ENCODE data around the gene SLC39A5. TPM values are rescaled to one million over a fixed set of nuclear protein-coding genes. Genes with fewer than 3 reads are reported as not detected.

The SLC39A5 gene
- total RNA-seq (2022; extraction: Qiagen RNA extraction; ENCODE audit: low read depth) = 0.34 TPM in 1 of 5 replicates, not detected in the others

GRCh38 chr12:56229916-56230431 is at the start of gene SLC39A5:
Gene SLC39A5, plus strand, starts transcription at chr12:56230051. Its CDS starts 1,224 bp downstream, at chr12:56231275.

DNA sequence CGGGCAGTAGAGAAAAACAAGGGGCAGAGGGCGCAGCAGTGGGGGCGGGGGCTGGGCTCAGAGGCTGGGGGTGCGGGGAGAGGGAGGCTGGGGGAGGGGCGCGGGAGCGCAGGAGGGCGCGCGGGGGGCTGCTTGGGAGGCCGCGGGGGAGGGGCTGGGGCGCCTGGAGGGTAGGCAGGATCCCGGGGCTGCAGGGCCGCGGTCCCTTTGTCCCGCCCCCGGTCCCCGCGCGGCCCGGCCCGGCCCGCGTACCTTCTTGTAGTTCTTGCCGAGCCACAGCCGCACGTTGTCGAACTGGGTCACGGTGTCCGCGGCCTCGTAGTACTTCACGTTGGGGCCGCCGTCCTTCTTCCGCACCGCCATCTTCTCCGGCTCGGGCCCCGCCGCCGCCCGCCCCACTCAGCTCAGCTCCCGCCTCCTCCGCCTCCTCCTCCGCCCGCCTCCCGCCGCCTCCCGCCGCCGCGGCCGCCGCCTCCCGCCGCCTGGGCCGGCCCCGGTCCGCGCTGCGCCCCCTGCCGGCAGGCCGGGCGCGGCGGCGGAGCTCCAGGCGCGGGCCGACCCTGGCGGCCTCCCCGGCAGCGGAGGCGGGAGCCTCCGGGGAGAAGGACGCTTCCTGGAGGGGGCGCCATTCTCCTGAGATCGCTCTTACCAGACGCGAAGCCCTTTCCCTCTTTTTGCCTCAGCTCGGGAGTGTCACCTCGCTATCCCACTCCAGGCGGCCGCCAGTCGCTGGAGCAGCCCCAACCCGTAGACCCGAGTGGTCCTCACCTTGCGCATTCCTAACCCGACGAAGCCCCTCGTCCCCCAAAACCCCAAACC is 40.5 kb upstream of the SLC39A5 start, which contains the start of gene SMARCC2:
Gene SMARCC2, minus strand, starts transcription at position 385 of the 819 bp plus-strand sequence. Its CDS starts 22 bp downstream, at position 363.

GRCh38 chr12:56221757-56222530 is 7.9 kb upstream of the SLC39A5 start, which contains the start of gene RNF41:
Gene RNF41, minus strand, starts transcription at chr12:56221922. Its CDS starts 7,875 bp downstream, at chr12:56214047.

DNA sequence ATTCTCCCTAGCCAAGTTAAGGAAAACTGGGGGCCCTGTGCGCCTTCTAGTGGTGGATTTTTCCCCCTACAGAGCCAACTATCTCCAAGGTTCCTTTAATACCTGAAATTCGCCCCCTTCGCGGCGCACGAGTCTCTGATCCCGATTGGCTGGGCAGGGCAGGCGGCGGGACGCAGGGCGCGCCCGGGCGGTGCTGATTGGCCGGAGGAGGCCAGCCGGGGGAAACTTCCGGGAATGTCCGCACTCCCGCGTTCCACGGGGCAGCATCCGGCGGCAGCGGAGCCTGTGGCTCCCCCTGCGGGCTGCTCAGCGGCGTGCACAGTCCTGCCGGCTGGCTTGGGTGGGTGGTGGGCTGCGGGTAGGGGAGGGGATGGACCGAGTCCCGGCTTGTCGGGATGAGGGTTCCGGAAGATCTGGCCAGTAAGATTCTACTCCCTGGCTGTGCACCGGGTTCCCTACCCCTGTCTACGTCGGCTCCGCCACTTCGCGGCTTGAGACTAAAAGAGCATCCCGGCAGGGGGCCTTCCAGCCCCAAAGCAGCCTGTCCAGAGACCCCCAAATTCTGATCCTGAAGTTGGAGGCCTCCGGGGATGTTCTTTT is 5.6 kb upstream of the SLC39A5 start, which contains the start of gene NABP2:
Gene NABP2, plus strand, starts transcription at position 241 of the 600 bp plus-strand sequence. CDS start 515 bp downstream, outside the sequence.

GRCh38 chr12:56258068-56258819 is 28.4 kb downstream of the SLC39A5 start, which contains the start of gene ANKRD52:
Gene ANKRD52, minus strand, starts transcription at chr12:56258384. Its CDS starts 115 bp downstream, at chr12:56258269.

DNA sequence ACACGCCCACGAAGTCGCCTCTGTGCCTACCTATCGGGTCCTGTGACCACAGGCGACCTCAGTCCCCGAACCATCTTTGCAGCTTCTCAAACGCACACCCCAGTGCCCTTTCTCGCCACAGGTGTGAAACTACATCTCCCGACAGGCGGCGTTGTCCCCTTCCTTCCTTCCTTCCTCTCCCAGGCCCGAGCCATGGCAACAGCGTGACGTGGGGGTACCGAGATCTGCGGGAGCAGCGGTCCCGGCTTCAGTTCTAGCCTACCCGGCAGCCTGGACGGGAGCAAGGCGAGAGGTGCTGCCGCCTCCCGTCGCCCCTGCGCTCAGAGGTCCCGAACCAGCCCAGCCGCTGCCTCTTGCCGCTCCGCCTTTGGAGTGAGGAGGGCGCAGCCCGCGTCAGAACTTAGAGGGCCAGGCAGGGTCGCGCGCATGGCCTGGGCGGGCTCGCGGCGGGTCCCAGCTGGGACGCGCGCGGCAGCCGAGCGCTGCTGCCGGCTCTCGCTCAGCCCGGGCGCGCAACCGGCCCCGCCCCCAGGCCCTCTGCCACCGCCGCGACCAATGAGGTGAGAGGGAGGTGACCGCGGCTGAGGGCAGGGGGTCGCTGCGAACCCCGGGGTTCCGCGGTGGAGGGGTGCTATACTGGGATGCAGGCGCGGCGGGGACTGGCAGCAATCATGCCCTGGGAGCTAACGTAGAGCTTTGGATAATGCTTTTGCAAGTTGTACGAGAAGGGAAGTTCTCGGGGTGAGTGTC is 37.0 kb downstream of the SLC39A5 start, which contains the start of gene COQ10A:
Gene COQ10A, plus strand, starts transcription at position 250 of the 750 bp plus-strand sequence. Its CDS starts 177 bp downstream, at position 427.

Other genes starting within 250 kb of the SLC39A5 start
- gene SUOX, start 232.8 kb upstream of the SLC39A5 start, total RNA-seq (2022; extraction: Qiagen RNA extraction; ENCODE audit: low read depth) = 7.5 to 9.4 TPM (median 9.2 TPM) in 5 replicates
- gene IKZF4, start 209.0 kb upstream of the SLC39A5 start, total RNA-seq (2022; extraction: Qiagen RNA extraction; ENCODE audit: low read depth) = 1.7 to 3.9 TPM (median 2.9 TPM) in 5 replicates
- gene RPS26, start 188.1 kb upstream of the SLC39A5 start, total RNA-seq (2022; extraction: Qiagen RNA extraction; ENCODE audit: low read depth) = 700 to 893 TPM (median 717 TPM) in 5 replicates
- 0.95 to 3.0 TPM (median 1.4 TPM) in 5 replicates for gene ERBB3, start 149.9 kb upstream of the SLC39A5 start, total RNA-seq (2022; extraction: Qiagen RNA extraction; ENCODE audit: low read depth)
- gene PA2G4, start 125.5 kb upstream of the SLC39A5 start, total RNA-seq (2022; extraction: Qiagen RNA extraction; ENCODE audit: low read depth) = 283 to 329 TPM (median 289 TPM) in 5 replicates
- 5,218 to 5,761 TPM (median 5,566 TPM) in 5 replicates for gene RPL41, start 113.4 kb upstream of the SLC39A5 start, total RNA-seq (2022; extraction: Qiagen RNA extraction; ENCODE audit: low read depth)
- 2.4 to 3.6 TPM (median 2.6 TPM) in 5 replicates for gene ZC3H10, start 111.8 kb upstream of the SLC39A5 start, total RNA-seq (2022; extraction: Qiagen RNA extraction; ENCODE audit: low read depth)
- 63.1 to 68.1 TPM (median 65.7 TPM) in 5 replicates for gene ESYT1, start 101.8 kb upstream of the SLC39A5 start, total RNA-seq (2022; extraction: Qiagen RNA extraction; ENCODE audit: low read depth)
- gene MYL6B, start 77.5 kb upstream of the SLC39A5 start, total RNA-seq (2022; extraction: Qiagen RNA extraction; ENCODE audit: low read depth) = 72.9 to 93.3 TPM (median 80.4 TPM) in 5 replicates
- 2,118 to 2,979 TPM (median 2,161 TPM) in 5 replicates for gene MYL6, start 71.7 kb upstream of the SLC39A5 start, total RNA-seq (2022; extraction: Qiagen RNA extraction; ENCODE audit: low read depth)
- 27.3 to 35.8 TPM (median 34.5 TPM) in 5 replicates for gene SMARCC2, start 40.6 kb upstream of the SLC39A5 start, total RNA-seq (2022; extraction: Qiagen RNA extraction; ENCODE audit: low read depth)
- gene RNF41, start 8.1 kb upstream of the SLC39A5 start, total RNA-seq (2022; extraction: Qiagen RNA extraction; ENCODE audit: low read depth) = 20.0 to 27.0 TPM (median 24.3 TPM) in 5 replicates
- gene NABP2, start 5.7 kb upstream of the SLC39A5 start, total RNA-seq (2022; extraction: Qiagen RNA extraction; ENCODE audit: low read depth) = 53.0 to 66.2 TPM (median 57.4 TPM) in 5 replicates
- gene ANKRD52, start 28.3 kb downstream of the SLC39A5 start, total RNA-seq (2022; extraction: Qiagen RNA extraction; ENCODE audit: low read depth) = 37.2 to 45.2 TPM (median 43.7 TPM) in 5 replicates
- 16.2 to 17.4 TPM (median 17.0 TPM) in 5 replicates for gene COQ10A, start 36.9 kb downstream of the SLC39A5 start, total RNA-seq (2022; extraction: Qiagen RNA extraction; ENCODE audit: low read depth)
- gene CS, start 70.3 kb downstream of the SLC39A5 start, total RNA-seq (2022; extraction: Qiagen RNA extraction; ENCODE audit: low read depth) = 153 to 169 TPM (median 159 TPM) in 5 replicates
- gene CNPY2, start 85.9 kb downstream of the SLC39A5 start, total RNA-seq (2022; extraction: Qiagen RNA extraction; ENCODE audit: low read depth) = 115 to 162 TPM (median 149 TPM) in 5 replicates
- 13.1 to 19.3 TPM (median 15.9 TPM) in 5 replicates for gene PAN2, start 103.9 kb downstream of the SLC39A5 start, total RNA-seq (2022; extraction: Qiagen RNA extraction; ENCODE audit: low read depth)
- 0.21 to 0.70 TPM (median 0.49 TPM) in 4 of 5 replicates, not detected in the other for gene IL23A, start 108.8 kb downstream of the SLC39A5 start, total RNA-seq (2022; extraction: Qiagen RNA extraction; ENCODE audit: low read depth)
- 9.8 to 13.2 TPM (median 11.6 TPM) in 5 replicates for gene STAT2, start 130.1 kb downstream of the SLC39A5 start, total RNA-seq (2022; extraction: Qiagen RNA extraction; ENCODE audit: low read depth)
- gene APOF, start 132.8 kb downstream of the SLC39A5 start, total RNA-seq (2022; extraction: Qiagen RNA extraction; ENCODE audit: low read depth) = not detected in 5 replicates
- gene TIMELESS, start 219.4 kb downstream of the SLC39A5 start, total RNA-seq (2022; extraction: Qiagen RNA extraction; ENCODE audit: low read depth) = 32.5 to 39.5 TPM (median 35.5 TPM) in 5 replicates
- gene MIP, start 224.6 kb downstream of the SLC39A5 start, total RNA-seq (2022; extraction: Qiagen RNA extraction; ENCODE audit: low read depth) = 0.14 TPM in 1 of 5 replicates, not detected in the others
- 1.7 to 2.0 TPM (median 1.9 TPM) in 5 replicates for gene SPRYD4, start 238.5 kb downstream of the SLC39A5 start, total RNA-seq (2022; extraction: Qiagen RNA extraction; ENCODE audit: low read depth)

Measured in A549 treated with GW870086 at 1 μM for 4 hours (cell line).